ENCODE measurements around the gene KIFC3. TPM values are rescaled to one million over a fixed set of nuclear protein-coding genes. Genes with fewer than 3 reads are reported as not detected.

KIFC3 gene
- total and polyA plus RNA-seq, 2 of the 13 experiments (the other 11 are each of a cell fraction or from before 2014, with no cell fraction given), result 42.1 to 45.3 TPM

- TF ChIP-seq ZFP90 (CRISPR knock-in tag; IDR thresholded peaks at IDR 0.05; ENCODE audit: borderline replicate concordance) (no peak), ARID5B (CRISPR knock-in tag; IDR thresholded peaks at IDR 0.05) (no peak), IKZF4 (CRISPR knock-in tag; IDR thresholded peaks at IDR 0.05; ENCODE audit: borderline replicate concordance, low read depth, not compliant biosample characterization) (no peak), KIAA2018 (CRISPR knock-in tag; IDR thresholded peaks at IDR 0.05; ENCODE audit: borderline replicate concordance) (no peak), TSC22D2 (CRISPR knock-in tag; IDR thresholded peaks at IDR 0.05; ENCODE audit: borderline replicate concordance) (no peak), ZMYM3 (CRISPR knock-in tag; IDR thresholded peaks at IDR 0.05) (peak; percentile 95), ZNF256 (CRISPR knock-in tag; conservative IDR thresholded peaks at IDR 0.05) (no peak), HMGXB4 (CRISPR knock-in tag; IDR thresholded peaks at IDR 0.05; ENCODE audit: borderline replicate concordance in 1 of 2, low read depth in 1 of 2) (no peak), ZNF382 (CRISPR knock-in tag; IDR thresholded peaks at IDR 0.05; ENCODE audit: borderline replicate concordance) (no peak)
Measured at GRCh38 chr16:57828272-57829161, 26.2 kb upstream of the KIFC3 start (continued).

Data from HepG2 (cell line).